ENCODE measurements around the gene PATE1. TPM values are rescaled to one million over a fixed set of nuclear protein-coding genes. Genes with fewer than 3 reads are reported as not detected.
"Not testable (repeated sequence)": the region's sequence is repeated elsewhere in the genome, so short reads cannot be mapped to it uniquely, and the experiment has no call there.

PATE1 gene
- not detected for total RNA-seq

GRCh38 chr11:125745979-125746378 is at the start of gene PATE1:
TSS of gene PATE1 (plus strand) at chr11:125746279. CDS start at chr11:125746305, 26 bp downstream.
- DNase-seq (ENCODE audit: low spot score in 2 of 2): no peak
- H3K27ac ChIP-seq: no peak within 1 kb of the TSS
- no peaks in the 10 kb centered on the region for H3K9me3 ChIP-seq
- H3K36me3 ChIP-seq: no peaks in the 10 kb centered on the region
- H3K4me1 ChIP-seq: no peaks in the 10 kb centered on the region
- H3K4me3 ChIP-seq: no peak within 1 kb of the TSS
- no peak for TF ChIP-seq POLR2AphosphoS5 (IDR thresholded peaks at IDR 0.05)
- TF ChIP-seq CTCF (IDR thresholded peaks at IDR 0.05): no peak
- TF ChIP-seq POLR2A (IDR thresholded peaks at IDR 0.05): no peak
- no peak for TF ChIP-seq EP300 (IDR thresholded peaks at IDR 0.05)
- 84% methylated on average over 3 of the region's 3 CpGs for WGBS
- H3K27me3 ChIP-seq: no peaks in the 10 kb centered on the region

GRCh38 chr11:125701018-125701610 is 45.0 kb upstream of the PATE1 start:
- Histone ChIP-seq H3K9me3 (no peaks in the 10 kb centered on the region), H3K4me1 (no peaks in the 10 kb centered on the region), H3K27ac (no peak overlapping the region), H3K36me3 (no peaks in the 10 kb centered on the region), H3K27me3 (no peaks in the 10 kb centered on the region), H3K4me3 (no peak overlapping the region)
- 80% methylated on average over 6 of the region's 6 CpGs for WGBS
- no peak for DNase-seq (ENCODE audit: low spot score in 2 of 2)
- TF ChIP-seq EP300 (IDR thresholded peaks at IDR 0.05) (no peak), POLR2AphosphoS5 (IDR thresholded peaks at IDR 0.05) (no peak), CTCF (IDR thresholded peaks at IDR 0.05) (no peak), POLR2A (IDR thresholded peaks at IDR 0.05) (no peak)

- H3K4me3 ChIP-seq: no peak overlapping the region
- H3K4me1 ChIP-seq: no peaks in the 10 kb centered on the region
- 48% methylated on average over 5 of the region's 6 CpGs for WGBS
- no peak overlapping the region for H3K27ac ChIP-seq
- H3K27me3 ChIP-seq: no peaks in the 10 kb centered on the region
- TF ChIP-seq POLR2A (IDR thresholded peaks at IDR 0.05): no peak
- no peak for TF ChIP-seq POLR2AphosphoS5 (IDR thresholded peaks at IDR 0.05)
- no peak for TF ChIP-seq CTCF (IDR thresholded peaks at IDR 0.05)
- no peak for DNase-seq (ENCODE audit: low spot score in 2 of 2)
- no peaks in the 10 kb centered on the region for H3K9me3 ChIP-seq
- H3K36me3 ChIP-seq: no peaks in the 10 kb centered on the region
These were observed 44.0 kb upstream of the PATE1 start for GRCh38 chr11:125701858-125702621.

- H3K4me1 ChIP-seq; H3K27ac ChIP-seq; DNase-seq (ENCODE audit: low spot score in 2 of 2); H3K36me3 ChIP-seq; H3K27me3 ChIP-seq; H3K4me3 ChIP-seq; H3K9me3 ChIP-seq: not testable (repeated sequence)
- no CpG with 5 or more reads among the region's 24 CpGs for WGBS
These were observed 41.4 kb upstream of the PATE1 start for GRCh38 chr11:125704686-125705085.

- Histone ChIP-seq H3K36me3 (no peaks in the 10 kb centered on the region), H3K27ac (no peak overlapping the region), H3K9me3 (no peaks in the 10 kb centered on the region), H3K4me1 (no peaks in the 10 kb centered on the region), H3K4me3 (no peak overlapping the region), H3K27me3 (no peaks in the 10 kb centered on the region)
- TF ChIP-seq EP300 (IDR thresholded peaks at IDR 0.05): no peak
- TF ChIP-seq POLR2AphosphoS5 (IDR thresholded peaks at IDR 0.05): no peak
- no peak for TF ChIP-seq CTCF (IDR thresholded peaks at IDR 0.05)
- no peak for TF ChIP-seq POLR2A (IDR thresholded peaks at IDR 0.05)
- 82% methylated on average over 6 of the region's 6 CpGs for WGBS
- no peak for DNase-seq (ENCODE audit: low spot score in 2 of 2)
These were observed 25.3 kb upstream of the PATE1 start for GRCh38 chr11:125720781-125721180.

Data from suprapubic skin (tissue), 4 donors.